ENCODE measurements around the gene ASXL1.

The ASXL1 gene

GRCh38 chr20:32360333-32360634 lies 2.2 kb downstream of the ASXL1 start:
- TF ChIP-seq POLR2AphosphoS5 (IDR thresholded peaks at IDR 0.05; ENCODE audit: low read depth, low read length) (no peak), TAF1 (IDR thresholded peaks at IDR 0.05; ENCODE audit: borderline replicate concordance, insufficient read depth, low read length) (no peak), REST (IDR thresholded peaks at IDR 0.05; ENCODE audit: insufficient read depth in 1 of 2, low read depth in 2 of 2, low read length in 2 of 2) (no peak), SIN3A (IDR thresholded peaks at IDR 0.05; ENCODE audit: borderline replicate concordance, insufficient read depth, low read length) (no peak), FOXP2 (optimal IDR thresholded peaks at IDR 0.05; ENCODE audit: borderline replicate concordance, extremely low read depth, extremely low read length, insufficient read depth) (no peak)

GRCh38 chr20:32362901-32363364 lies 4.8 kb downstream of the ASXL1 start:
- no peak for TF ChIP-seq POLR2AphosphoS5 (IDR thresholded peaks at IDR 0.05; ENCODE audit: low read depth, low read length)
- no peak for TF ChIP-seq FOXP2 (optimal IDR thresholded peaks at IDR 0.05; ENCODE audit: borderline replicate concordance, extremely low read depth, extremely low read length, insufficient read depth)
- no peak for TF ChIP-seq TAF1 (IDR thresholded peaks at IDR 0.05; ENCODE audit: borderline replicate concordance, insufficient read depth, low read length)
- TF ChIP-seq REST (IDR thresholded peaks at IDR 0.05; ENCODE audit: insufficient read depth in 1 of 2, low read depth in 2 of 2, low read length in 2 of 2): no peak
- no peak for TF ChIP-seq SIN3A (IDR thresholded peaks at IDR 0.05; ENCODE audit: borderline replicate concordance, insufficient read depth, low read length)

- no peak for TF ChIP-seq POLR2AphosphoS5 (IDR thresholded peaks at IDR 0.05; ENCODE audit: low read depth, low read length)
- no peak for TF ChIP-seq REST (IDR thresholded peaks at IDR 0.05; ENCODE audit: insufficient read depth in 1 of 2, low read depth in 2 of 2, low read length in 2 of 2)
- TF ChIP-seq FOXP2 (optimal IDR thresholded peaks at IDR 0.05; ENCODE audit: borderline replicate concordance, extremely low read depth, extremely low read length, insufficient read depth): no peak
- no peak for TF ChIP-seq TAF1 (IDR thresholded peaks at IDR 0.05; ENCODE audit: borderline replicate concordance, insufficient read depth, low read length)
- no peak for TF ChIP-seq SIN3A (IDR thresholded peaks at IDR 0.05; ENCODE audit: borderline replicate concordance, insufficient read depth, low read length)
These were observed 5.4 kb downstream of the ASXL1 start for GRCh38 chr20:32363492-32363891.

- TF ChIP-seq REST (IDR thresholded peaks at IDR 0.05; ENCODE audit: insufficient read depth in 1 of 2, low read depth in 2 of 2, low read length in 2 of 2) (no peak), POLR2AphosphoS5 (IDR thresholded peaks at IDR 0.05; ENCODE audit: low read depth, low read length) (no peak), TAF1 (IDR thresholded peaks at IDR 0.05; ENCODE audit: borderline replicate concordance, insufficient read depth, low read length) (no peak), FOXP2 (optimal IDR thresholded peaks at IDR 0.05; ENCODE audit: borderline replicate concordance, extremely low read depth, extremely low read length, insufficient read depth) (no peak), SIN3A (IDR thresholded peaks at IDR 0.05; ENCODE audit: borderline replicate concordance, insufficient read depth, low read length) (no peak)
These were observed 6.5 kb downstream of the ASXL1 start for GRCh38 chr20:32364554-32365208.

Measured in PFSK-1 (cell line).